Adrenal gland (tissue), 12 donors: ENCODE data around the gene M1AP. TPM values are rescaled to one million over a fixed set of nuclear protein-coding genes. Genes with fewer than 3 reads are reported as not detected.

Source experiments
- DNase-seq, 7 donors: peaks; one replicate each; pipeline ENCODE4 v3.0.0-alpha.2; 2019 to 2020
- H3K27ac ChIP-seq, 5 donors: fragments of 200-600 bp; sonication (generic) in 4 of 5; 1 replicate in 3 of 5; 2 replicates in 2 of 5; pipeline versions ENCODE4 v1.5.1 to v1.8.0; 2016 to 2020; ENCODE audit warnings: mild to moderate bottlenecking in 1 of 5
- H3K27me3 ChIP-seq: fragments of 200-600 bp; 2 replicates; pipeline ENCODE4 v1.8.0; 2021
- H3K36me3 ChIP-seq, 2 donors: fragments of 200-600 bp; replicated peaks in 1 of 2; 1 replicate in 1 of 2; 2 replicates in 1 of 2; pipeline versions ENCODE4 v1.5.1 to v1.8.0; 2018 to 2022
- H3K4me1 ChIP-seq, 2 donors: fragments of 200-600 bp; replicated peaks in 1 of 2; 1 replicate in 1 of 2; 2 replicates in 1 of 2; pipeline versions ENCODE4 v1.5.1 to v1.8.0; 2018 to 2021
- H3K4me3 ChIP-seq, 4 donors: fragments of 200-600 bp; sonication (generic) in 3 of 4; one replicate each; pipeline ENCODE4 v1.5.1; 2016 to 2018
- H3K9me3 ChIP-seq, 3 donors: fragments of 200-600 bp; sonication (generic) in 1 of 3; replicated peaks in 1 of 3; 1 replicate in 2 of 3; 2 replicates in 1 of 3; pipeline versions ENCODE4 v1.5.1 to v1.8.0; 2016 to 2021
- POLR2A ChIP-seq, 2 donors: fragments of 450-650 bp; IDR thresholded peaks; one replicate each; pipeline ENCODE4 v1.6.1; 2017; ENCODE audit warnings: antibody characterized with exemption in 2 of 2, mild to moderate bottlenecking in 2 of 2, moderate library complexity in 1 of 2
- whole genome bisulfite sequencing, 4 donors: extraction: QIAGEN DNeasy Blood & Tissue Kit in 2 of 4; methylation state at CpG; one replicate each; pipeline versions ENCODE4 v1.1.5 to v1.1.7; 2013 to 2017; 5-methylcytosine and 5-hydroxymethylcytosine counted together
- intact Hi-C, 2 donors: fragments of 100-400 bp; cut with DNase I; formaldehyde crosslinking; loops; one replicate each; pipeline versions ENCODE4 v1.14.1 to v1.15.0; 2022 to 2023
- polyA plus RNA-seq, 3 donors: library from polyadenylated mRNA; stranded (reverse); fragments of 200-250 nt in 2 of 3; fragments of 350-450 nt in 1 of 3; fragmentation: Illumina TruSeq in 1 of 3; extraction: RNeasy Lipid Tissue Mini Kit (QIAGEN cat#74804) in 1 of 3; gene quantifications; one replicate each; pipeline ENCODE4 v1.2.3, GENCODE V29; 2013 to 2014
- total RNA-seq, 9 donors: library from RNA; depleted of rRNA in 4 of 9; stranded (reverse); fragments of >200 nt in 4 of 9; fragments of 120-200 nt in 1 of 9; fragmentation: NEBNext Ultra II Directional in 1 of 9; extraction: Animal tissue kit (Norgen Biotek cat#: 25700) in 1 of 9; gene quantifications; one replicate each; pipeline versions ENCODE4 v1.1.0 to v1.2.4, GENCODE V29; 2013 to 2023
- TF ChIP-seq, protein P1 (sequence below), 6 experiments: fragments of 450-650 bp in 4 of 6; fragments of 200-600 bp in 2 of 6; sonication (generic) in 1 of 6; IDR thresholded peaks; 1 replicate in 5 of 6; 2 replicates in 1 of 6; pipeline versions ENCODE4 v1.5.1 to v1.8.0; 2016 to 2021; ENCODE audit warnings: antibody characterized with exemption in 6 of 6, mild to moderate bottlenecking in 2 of 6, moderate library complexity in 1 of 6
- donor health status: healthy with polysubstance abuse.
- donor health status: Bipolar disorder and iron deficiency.
- donor health status: DM: yes; HTN: yes; CAD: no.
- donor health status: DM: no; HTN: no; CAD: no.
- donor health status: DM: no; HTN: no; CAD: no.
- donor health status: DM: yes; HTN: yes; CAD: no.

Gene M1AP
- total and polyA plus RNA-seq, 12 donors: 0.47 to 2.2 (median 0.84) TPM; not detected in 1

DNA sequence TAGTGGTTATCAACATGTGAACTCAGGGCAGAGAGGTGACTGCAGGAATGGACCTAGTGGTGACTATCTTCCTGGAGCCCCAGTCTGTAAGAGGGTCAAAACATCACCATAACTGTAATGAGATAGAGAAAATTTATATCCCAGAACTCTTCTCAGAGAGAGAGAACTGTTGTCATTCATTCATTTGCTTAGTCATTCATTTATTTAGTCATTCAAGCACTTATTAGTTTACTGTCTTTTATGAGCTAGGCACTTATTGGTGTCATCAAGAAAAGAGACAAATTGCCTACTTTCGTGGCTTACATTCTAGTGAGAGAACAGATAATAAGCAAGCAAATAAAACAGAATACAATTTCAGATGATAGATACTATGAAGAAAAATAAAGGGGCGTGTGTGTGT, 59.5 kb downstream of the M1AP start:
- intact Hi-C loops: loop anchor here (5.0 to 10.0 kb wide), 2 partner anchors 106 to 334 kb away; partner anchors contain the start of genes CCDC142 (in 2 of the 2) and TTC31 (in 2 of the 2)
- no peak overlapping the region for H3K27ac ChIP-seq
- H3K36me3 ChIP-seq: no peaks in the 10 kb centered on the region
- no peak for DNase-seq
- TF ChIP-seq, protein P1, sequence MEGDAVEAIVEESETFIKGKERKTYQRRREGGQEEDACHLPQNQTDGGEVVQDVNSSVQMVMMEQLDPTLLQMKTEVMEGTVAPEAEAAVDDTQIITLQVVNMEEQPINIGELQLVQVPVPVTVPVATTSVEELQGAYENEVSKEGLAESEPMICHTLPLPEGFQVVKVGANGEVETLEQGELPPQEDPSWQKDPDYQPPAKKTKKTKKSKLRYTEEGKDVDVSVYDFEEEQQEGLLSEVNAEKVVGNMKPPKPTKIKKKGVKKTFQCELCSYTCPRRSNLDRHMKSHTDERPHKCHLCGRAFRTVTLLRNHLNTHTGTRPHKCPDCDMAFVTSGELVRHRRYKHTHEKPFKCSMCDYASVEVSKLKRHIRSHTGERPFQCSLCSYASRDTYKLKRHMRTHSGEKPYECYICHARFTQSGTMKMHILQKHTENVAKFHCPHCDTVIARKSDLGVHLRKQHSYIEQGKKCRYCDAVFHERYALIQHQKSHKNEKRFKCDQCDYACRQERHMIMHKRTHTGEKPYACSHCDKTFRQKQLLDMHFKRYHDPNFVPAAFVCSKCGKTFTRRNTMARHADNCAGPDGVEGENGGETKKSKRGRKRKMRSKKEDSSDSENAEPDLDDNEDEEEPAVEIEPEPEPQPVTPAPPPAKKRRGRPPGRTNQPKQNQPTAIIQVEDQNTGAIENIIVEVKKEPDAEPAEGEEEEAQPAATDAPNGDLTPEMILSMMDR (IDR thresholded peaks at IDR 0.05): no peak
- TF ChIP-seq POLR2A (IDR thresholded peaks at IDR 0.05): no peak
- no peaks in the 10 kb centered on the region for H3K4me1 ChIP-seq
- no peaks in the 10 kb centered on the region for H3K27me3 ChIP-seq
- 46 to 54% (median 53%) methylated on average over 2 of the region's 2 CpGs for WGBS, 4 donors
- H3K4me3 ChIP-seq: no peak overlapping the region
- H3K9me3 ChIP-seq: no peaks in the 10 kb centered on the region

DNA sequence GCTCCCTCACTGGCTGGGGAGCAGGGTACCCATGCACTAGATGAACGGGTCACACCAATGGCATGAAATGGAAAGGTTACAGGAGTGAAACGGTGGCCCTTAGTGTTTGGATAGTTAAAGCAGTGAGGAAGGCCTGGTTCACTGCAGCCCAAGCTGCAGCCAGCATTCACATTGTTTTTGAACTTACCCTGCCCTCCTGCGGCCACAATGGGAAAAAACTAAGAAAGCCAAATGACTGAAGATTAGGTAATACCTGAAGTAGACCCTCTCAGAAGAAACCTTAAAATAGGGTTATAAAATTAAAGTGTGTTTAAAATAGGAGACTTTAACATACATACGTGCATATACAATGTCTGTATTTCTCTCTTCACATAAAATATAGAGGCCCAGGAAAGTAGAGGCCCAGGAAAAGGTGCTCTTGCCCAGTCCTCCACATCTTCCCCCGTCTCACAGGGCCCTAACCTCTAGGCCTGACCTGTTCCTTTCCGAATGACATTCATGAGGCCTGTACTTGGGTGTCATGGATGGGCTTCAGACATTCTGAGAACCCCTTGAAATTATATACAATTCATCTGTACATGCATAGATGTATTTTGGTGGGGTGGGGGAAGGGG, 60.4 kb downstream of the M1AP start:
- Histone ChIP-seq H3K27ac (no peak overlapping the region), H3K4me1 (no peaks in the 10 kb centered on the region), H3K9me3 (no peaks in the 10 kb centered on the region), H3K27me3 (no peaks in the 10 kb centered on the region), H3K4me3 (no peak overlapping the region), H3K36me3 (no peaks in the 10 kb centered on the region)
- 12 to 17% (median 16%) methylated on average over 6 of the region's 6 CpGs for WGBS, 4 donors
- peak; percentile 62 to 87 (median 75) for DNase-seq
- intact Hi-C loops: loop anchor here (5.0 to 10.0 kb wide), 2 partner anchors 105 to 333 kb away; partner anchors contain the start of genes CCDC142 (in 2 of the 2) and TTC31 (in 2 of the 2)
- TF ChIP-seq, protein P1 (IDR thresholded peaks at IDR 0.05): peak; percentile 55 to 81 (median 74)
- no peak for TF ChIP-seq POLR2A (IDR thresholded peaks at IDR 0.05)

DNA sequence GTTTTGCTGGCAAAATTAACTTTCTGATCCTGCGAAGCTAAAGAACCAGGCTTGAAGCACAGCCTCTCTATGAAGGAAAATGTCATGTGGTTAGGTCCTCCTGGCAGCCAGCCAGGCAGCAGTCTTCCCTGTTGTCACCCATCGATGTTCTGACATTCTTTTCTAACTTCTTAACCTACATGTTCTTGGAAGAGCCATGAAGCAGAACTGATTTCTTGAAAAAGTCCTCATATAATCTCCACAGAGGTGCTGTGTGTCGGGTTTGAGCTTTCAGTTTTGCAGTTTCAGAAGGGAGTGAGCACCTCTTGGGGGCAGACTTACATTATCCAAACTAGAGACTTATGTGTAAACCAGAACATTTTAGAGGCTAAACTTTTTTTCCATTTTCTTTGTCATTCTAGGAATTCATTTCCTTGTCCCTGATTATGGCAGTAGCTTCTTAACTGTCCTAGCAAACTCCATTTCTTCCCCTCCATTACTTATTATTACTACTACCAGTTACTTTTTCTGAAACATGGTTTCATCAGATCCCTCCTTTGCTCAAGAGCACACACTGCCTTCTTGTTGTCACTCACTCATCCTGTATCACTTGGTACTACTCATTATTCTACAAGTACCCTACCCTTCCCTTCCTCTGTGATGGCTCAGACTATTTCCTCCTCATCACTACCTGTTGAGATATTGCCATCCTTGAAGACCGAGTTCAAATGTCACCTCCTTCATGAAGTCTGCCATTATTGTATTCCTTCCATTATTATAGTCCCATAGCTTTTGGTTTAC, 62.5 kb downstream of the M1AP start:
- 53 to 57% (median 54%) methylated on average over 4 of the region's 4 CpGs for WGBS, 4 donors
- TF ChIP-seq, protein P1 (IDR thresholded peaks at IDR 0.05): no peak
- no peak for TF ChIP-seq POLR2A (IDR thresholded peaks at IDR 0.05)
- H3K27ac ChIP-seq: no peak overlapping the region
- peak in 3 of 7 donors; percentile 21 to 55 (median 32) for DNase-seq
- no peaks in the 10 kb centered on the region for H3K36me3 ChIP-seq
- no peaks in the 10 kb centered on the region for H3K4me1 ChIP-seq
- intact Hi-C loops: loop anchor here (5.0 to 10.0 kb wide), 2 partner anchors 103 to 331 kb away; partner anchors contain the start of genes CCDC142 (in 2 of the 2) and TTC31 (in 2 of the 2)
- H3K27me3 ChIP-seq: no peaks in the 10 kb centered on the region
- H3K4me3 ChIP-seq: no peak overlapping the region
- H3K9me3 ChIP-seq: no peaks in the 10 kb centered on the region

DNA sequence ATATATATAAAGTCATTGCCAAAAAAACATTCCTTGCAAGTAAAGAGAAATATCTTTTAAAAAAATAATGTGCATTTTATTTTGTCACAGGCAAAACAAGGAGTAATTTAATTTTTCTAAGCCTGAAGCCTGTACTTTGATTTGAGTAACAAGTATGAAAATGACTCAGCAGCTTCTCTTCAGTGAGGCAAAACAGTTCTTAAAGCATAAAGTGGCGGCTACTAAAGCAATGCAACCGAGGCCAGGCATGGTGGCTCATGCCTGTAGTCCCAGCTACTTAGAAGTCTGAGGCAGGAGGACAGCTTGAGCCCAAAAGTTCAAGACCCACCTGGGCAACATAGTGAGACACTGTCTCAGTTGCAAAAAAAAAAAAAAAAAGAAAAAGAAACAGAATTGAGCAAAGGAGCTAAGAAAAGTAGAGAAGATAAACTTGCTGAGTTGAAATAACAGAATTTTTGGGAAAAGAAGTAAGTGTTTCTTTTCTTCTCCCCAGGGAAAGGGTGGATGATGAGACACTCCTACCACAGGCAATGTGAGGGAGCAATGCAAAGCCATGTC, 64.0 kb downstream of the M1AP start:
- Histone ChIP-seq H3K4me1 (no peaks in the 10 kb centered on the region), H3K27me3 (no peaks in the 10 kb centered on the region), H3K9me3 (no peaks in the 10 kb centered on the region), H3K4me3 (no peak overlapping the region), H3K36me3 (no peaks in the 10 kb centered on the region), H3K27ac (no peak overlapping the region)
- DNase-seq: no peak
- 43 to 67% (median 57%) methylated on average over 2 of the region's 2 CpGs for WGBS, 4 donors
- TF ChIP-seq, protein P1 (IDR thresholded peaks at IDR 0.05): no peak
- TF ChIP-seq POLR2A (IDR thresholded peaks at IDR 0.05): no peak
- intact Hi-C loops: loop anchor here in 1 of 2 donors (10.0 kb wide), 1 partner anchor 329 kb away; no protein-coding TSS in a partner anchor
